Colonic mucosa (tissue), 4 donors: ENCODE measurements around the gene CAPNS1. TPM values are rescaled to one million over a fixed set of nuclear protein-coding genes. Genes with fewer than 3 reads are reported as not detected.
"Not testable (repeated sequence)": the region's sequence is repeated elsewhere in the genome, so short reads cannot be mapped to it uniquely, and the experiment has no call there.

Source experiments
- DNase-seq: peaks from one replicate; pipeline ENCODE4 v3.0.0-alpha.2; 2020
- H3K27ac ChIP-seq: fragments of 200-600 bp; one replicate; pipeline ENCODE4 v1.8.0; 2021
- H3K27me3 ChIP-seq: fragments of 200-600 bp; one replicate; pipeline ENCODE4 v1.8.0; 2021
- H3K36me3 ChIP-seq: fragments of 200-600 bp; one replicate; pipeline ENCODE4 v1.8.0; 2021
- H3K4me1 ChIP-seq: fragments of 200-600 bp; one replicate; pipeline ENCODE4 v1.8.0; 2021; ENCODE audit warnings: mild to moderate bottlenecking
- H3K4me3 ChIP-seq: fragments of 200-600 bp; one replicate; pipeline ENCODE4 v1.8.0; 2021
- H3K9ac ChIP-seq, 2 donors: one replicate each; pipeline ENCODE4 v1.7.0; 2013; ENCODE audit warnings: control low read depth in 2 of 2, low read depth in 2 of 2, low read length in 2 of 2
- H3K9me3 ChIP-seq: fragments of 200-600 bp; one replicate; pipeline ENCODE4 v1.8.0; 2021
- CTCF ChIP-seq: fragments of 200-600 bp; IDR thresholded peaks from one replicate; pipeline ENCODE4 v1.8.0; 2022; ENCODE audit warnings: antibody characterized with exemption, mild to moderate bottlenecking
- intact Hi-C: fragments of 100-400 bp; cut with DNase I; formaldehyde crosslinking; loops from one replicate; pipeline ENCODE4 v1.14.1; 2022
- total RNA-seq, 2 donors: library from RNA; stranded (reverse); fragmentation: NEBNext Ultra II Directional in 1 of 2; extraction: Animal tissue kit (Norgen Biotek cat#: 25700) in 1 of 2; gene quantifications; one replicate each; pipeline ENCODE4 v1.2.1, GENCODE V29; 2021
- donor health status: healthy.
- donor health status: DM: no; HTN: no; CAD: no.
- donor health status: DM: no; HTN: no; CAD: no.

CAPNS1 gene
- total RNA-seq, 2 donors from 2014 or later = 677 to 794 TPM

GRCh38 chr19:36153126-36153525 is 13.3 kb downstream of the CAPNS1 start:
- no peak overlapping the region for H3K4me3 ChIP-seq
- H3K27ac ChIP-seq = peak overlapping the region; percentile 76
- intact Hi-C loops = no loop called here
- no peaks in the 10 kb centered on the region for H3K27me3 ChIP-seq
- no peak for TF ChIP-seq CTCF
- DNase-seq = no peak
- H3K9me3 ChIP-seq = no peaks in the 10 kb centered on the region
- H3K4me1 ChIP-seq = no peaks in the 10 kb centered on the region
- no peaks in the 10 kb centered on the region for H3K36me3 ChIP-seq
- H3K9ac ChIP-seq = no peak overlapping the region

GRCh38 chr19:36160821-36161596 is 21.1 kb downstream of the CAPNS1 start:
- intact Hi-C loops = no loop called here
- Histone ChIP-seq H3K27me3 (no peaks in the 10 kb centered on the region), H3K9me3 (no peaks in the 10 kb centered on the region), H3K4me1 (no peaks in the 10 kb centered on the region), H3K36me3 (no peaks in the 10 kb centered on the region), H3K9ac (no peak overlapping the region), H3K27ac (no peak overlapping the region), H3K4me3 (no peak overlapping the region)
- no peak for TF ChIP-seq CTCF
- DNase-seq = no peak

GRCh38 chr19:36163813-36164212 is 23.9 kb downstream of the CAPNS1 start:
- no peak for DNase-seq
- H3K9ac ChIP-seq = no peak overlapping the region
- no peaks in the 10 kb centered on the region for H3K27me3 ChIP-seq
- H3K27ac ChIP-seq = no peak overlapping the region
- intact Hi-C loops = no loop called here
- no peak for TF ChIP-seq CTCF
- no peak overlapping the region for H3K4me3 ChIP-seq
- H3K9me3 ChIP-seq = no peaks in the 10 kb centered on the region
- no peaks in the 10 kb centered on the region for H3K36me3 ChIP-seq
- no peaks in the 10 kb centered on the region for H3K4me1 ChIP-seq

GRCh38 chr19:36169084-36169760 is 29.4 kb downstream of the CAPNS1 start:
- Histone ChIP-seq H3K9me3 (no peaks in the 10 kb centered on the region), H3K36me3 (no peaks in the 10 kb centered on the region), H3K4me1 (no peaks in the 10 kb centered on the region), H3K9ac (peak overlapping the region in 1 of 2 donors; percentile 76), H3K27me3 (no peaks in the 10 kb centered on the region), H3K27ac (peak overlapping the region; percentile 88), H3K4me3 (no peak overlapping the region)
- TF ChIP-seq CTCF = no peak
- peak; percentile 69 for DNase-seq
- intact Hi-C loops = loop anchor here (2.0 kb wide), 1 partner anchor 42 kb away; no protein-coding TSS in a partner anchor

- intact Hi-C loops = loop anchor here (10.0 kb wide), 1 partner anchor 108 kb away; no protein-coding TSS in a partner anchor
- H3K27me3 ChIP-seq = no peaks in the 10 kb centered on the region
- no peaks in the 10 kb centered on the region for H3K9me3 ChIP-seq
Measured at GRCh38 chr19:36172852-36173251, 33.0 kb downstream of the CAPNS1 start.

GRCh38 chr19:36173846-36174245 is 34.0 kb downstream of the CAPNS1 start:
- not testable (repeated sequence) for H3K9me3 ChIP-seq, H3K4me1 ChIP-seq, H3K27me3 ChIP-seq, H3K27ac ChIP-seq, H3K36me3 ChIP-seq, H3K9ac ChIP-seq, DNase-seq, H3K4me3 ChIP-seq
- intact Hi-C loops = loop anchor here (10.0 kb wide), 1 partner anchor 109 kb away; no protein-coding TSS in a partner anchor

More at GRCh38 chr19:36172852-36173251, 33.0 kb downstream of the CAPNS1 start:
- no peak overlapping the region for H3K9ac ChIP-seq
- H3K4me3 ChIP-seq = no peak overlapping the region
- no peak for DNase-seq
- no peaks in the 10 kb centered on the region for H3K4me1 ChIP-seq
- no peaks in the 10 kb centered on the region for H3K36me3 ChIP-seq
- no peak overlapping the region for H3K27ac ChIP-seq
- no peak for TF ChIP-seq CTCF

GRCh38 chr19:36179077-36179476 is 39.2 kb downstream of the CAPNS1 start:
- H3K9me3 ChIP-seq, H3K9ac ChIP-seq, H3K4me1 ChIP-seq, H3K27ac ChIP-seq, H3K36me3 ChIP-seq, DNase-seq, H3K27me3 ChIP-seq, H3K4me3 ChIP-seq: not testable (repeated sequence)
- intact Hi-C loops = loop anchor here (10.0 kb wide), 1 partner anchor 114 kb away; no protein-coding TSS in a partner anchor
